Neural cell (in vitro differentiated cells): ENCODE measurements around the gene CTH. TPM values are rescaled to one million over a fixed set of nuclear protein-coding genes. Genes with fewer than 3 reads are reported as not detected.
"Not testable (repeated sequence)": the region's sequence is repeated elsewhere in the genome, so short reads cannot be mapped to it uniquely, and the experiment has no call there.

Experiments used
- H2AFZ ChIP-seq: fragments of 200-600, 300-800 bp; sonication (generic), shearing (Covaris generic); 2 replicates; pipeline ENCODE4 v1.6.0; 2014; ENCODE audit warnings: low read depth, mild to moderate bottlenecking, antibody characterized with exemption, low read length, moderate library complexity
- H3F3A ChIP-seq: fragments of 200-600 bp; shearing (Covaris generic); 2 replicates; pipeline ENCODE4 v1.6.1; 2016; ENCODE audit warnings: mild to moderate bottlenecking, moderate library complexity, mixed read lengths, antibody characterized with exemption, low read length; ENCODE audit not compliant: insufficient read depth, poor library complexity, severe bottlenecking
- H3K27ac ChIP-seq: fragments of 200-600, 300-800 bp; sonication (generic), shearing (Covaris generic); 2 replicates; pipeline ENCODE4 v1.5.1; 2014; ENCODE audit warnings: mild to moderate bottlenecking, low read length, moderate library complexity
- H3K27me3 ChIP-seq: fragments of 300-800, 200-600 bp; sonication (generic), shearing (Covaris generic); 2 replicates; pipeline ENCODE4 v1.6.0; 2014; ENCODE audit warnings: mild to moderate bottlenecking, low read depth, low read length, moderate library complexity; ENCODE audit not compliant: insufficient read depth
- H3K36me3 ChIP-seq: fragments of 300-800, 200-600 bp; sonication (generic), shearing (Covaris generic); 2 replicates; pipeline ENCODE4 v1.5.1; 2014; ENCODE audit warnings: mild to moderate bottlenecking, antibody characterized with exemption, low read length, moderate library complexity; ENCODE audit not compliant: insufficient read depth
- H3K4me2 ChIP-seq: fragments of 300-800, 200-600 bp; sonication (generic), shearing (Covaris generic); 2 replicates; pipeline ENCODE4 v1.6.0; 2014; ENCODE audit warnings: mild to moderate bottlenecking, low read length
- H3K4me3 ChIP-seq: fragments of 300-800, 200-600 bp; sonication (generic), shearing (Covaris generic); 2 replicates; pipeline ENCODE4 v1.5.1; 2014; ENCODE audit warnings: mild to moderate bottlenecking, low read length, moderate library complexity
- H3K79me2 ChIP-seq: fragments of 200-600 bp; shearing (Covaris generic); replicated peaks from 2 replicates; pipeline ENCODE4 v1.6.0; 2014; ENCODE audit warnings: mild to moderate bottlenecking, low read length, moderate library complexity; ENCODE audit not compliant: insufficient read depth
- H3K9ac ChIP-seq: fragments of 300-800, 200-600 bp; sonication (generic), shearing (Covaris generic); 2 replicates; pipeline ENCODE4 v1.6.1; 2016; ENCODE audit warnings: mild to moderate bottlenecking, low read length, mixed read lengths
- H3K9me2 ChIP-seq: fragments of 200-600 bp; shearing (Covaris generic); 2 replicates; pipeline ENCODE4 v1.6.1; 2016; ENCODE audit warnings: mild to moderate bottlenecking, low read length, mixed read lengths; ENCODE audit not compliant: insufficient read depth
- H3K9me3 ChIP-seq: fragments of 200-600, 300-800 bp; sonication (generic), shearing (Covaris generic); 2 replicates; pipeline ENCODE4 v1.6.1; 2016; ENCODE audit warnings: mild to moderate bottlenecking, mixed run types, low read length, moderate library complexity, mixed read lengths
- H4K20me1 ChIP-seq: fragments of 200-600 bp; shearing (Covaris generic); 2 replicates; pipeline ENCODE4 v1.6.1; 2016; ENCODE audit warnings: mild to moderate bottlenecking, mixed run types; ENCODE audit not compliant: insufficient read depth
- CTCF ChIP-seq: fragments of 450-650 bp; IDR thresholded peaks from 2 replicates; pipeline ENCODE4 v1.5.1; 2014; ENCODE audit warnings: antibody characterized with exemption, mild to moderate bottlenecking, moderate library complexity; ENCODE audit not compliant: poor library complexity, severe bottlenecking
- EP300 ChIP-seq: fragments of 450-650 bp; conservative IDR thresholded peaks from 2 replicates; pipeline ENCODE4 v1.6.1; 2014; ENCODE audit warnings: antibody characterized with exemption, mild to moderate bottlenecking, moderate library complexity; ENCODE audit not compliant: poor library complexity, severe bottlenecking
- MXI1 ChIP-seq: fragments of 450-650 bp; conservative IDR thresholded peaks from 2 replicates; pipeline ENCODE4 v1.6.1; 2014; ENCODE audit warnings: antibody characterized with exemption, mild to moderate bottlenecking; ENCODE audit not compliant: poor library complexity, severe bottlenecking
- POLR2AphosphoS5 ChIP-seq: IDR thresholded peaks from 2 replicates; pipeline ENCODE4 v1.6.1; 2012
- RAD21 ChIP-seq: fragments of 450-650 bp; conservative IDR thresholded peaks from 2 replicates; pipeline ENCODE4 v1.6.1; 2014; ENCODE audit warnings: antibody characterized with exemption, mild to moderate bottlenecking, moderate library complexity
- REST ChIP-seq: IDR thresholded peaks from 2 replicates; pipeline ENCODE4 v1.6.1; 2012; ENCODE audit warnings: borderline replicate concordance
- SMC3 ChIP-seq: fragments of 450-650 bp; conservative IDR thresholded peaks from 2 replicates; pipeline ENCODE4 v1.6.1; 2014; ENCODE audit warnings: antibody characterized with exemption, mild to moderate bottlenecking, moderate library complexity; ENCODE audit not compliant: poor library complexity
- TAF1 ChIP-seq: IDR thresholded peaks from 2 replicates; pipeline ENCODE4 v1.6.1; 2012; ENCODE audit warnings: low read depth
- polyA plus RNA-seq: library from polyadenylated mRNA; depleted of rRNA; stranded (reverse); fragments of >200 nt; gene quantifications from 2 replicates; pipeline ENCODE4 v1.2.3, GENCODE V29; 2014

The CTH gene
- polyA plus RNA-seq, 1 donor from 2014 or later, result 10.0 TPM

DNA sequence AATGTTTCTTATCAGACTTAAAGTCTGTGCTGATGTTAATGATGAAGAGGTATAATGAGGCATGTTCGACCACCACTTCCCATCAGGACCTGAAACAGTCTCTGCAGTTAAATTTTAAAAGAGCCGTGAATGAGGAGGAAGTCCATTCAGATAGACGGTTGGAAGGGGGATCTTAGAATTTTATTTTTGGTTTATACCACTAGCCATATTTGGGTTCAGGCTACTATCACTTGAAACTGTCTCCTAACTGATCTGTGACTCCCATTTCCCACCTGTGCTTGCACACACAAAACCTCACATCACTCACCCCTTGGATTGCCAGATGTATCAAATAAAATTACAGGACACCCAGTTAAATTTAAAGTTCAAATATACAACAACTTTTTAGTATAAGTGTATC, 46.6 kb upstream of the CTH start:
- no peaks in the 10 kb centered on the region for H3K9me2 ChIP-seq
- TF ChIP-seq SMC3 (no peak), REST (no peak), MXI1 (no peak), POLR2AphosphoS5 (no peak), RAD21 (no peak), TAF1 (no peak), CTCF (no peak), EP300 (no peak)
- H3F3A ChIP-seq, result peaks cover 7% of the 10 kb centered on the region

GRCh38 chr1:70366425-70366952, 44.6 kb upstream of the CTH start:
- not testable (repeated sequence) for H3K36me3 ChIP-seq, H3K9ac ChIP-seq, H3K4me3 ChIP-seq, H3K4me2 ChIP-seq, H3K79me2 ChIP-seq, H2AFZ ChIP-seq, H3F3A ChIP-seq, H3K9me3 ChIP-seq, H3K9me2 ChIP-seq, H3K27me3 ChIP-seq, H3K27ac ChIP-seq, H4K20me1 ChIP-seq

More for the DNA sequence above, 46.6 kb upstream of the CTH start:
- Histone ChIP-seq H3K27me3 (no peaks in the 10 kb centered on the region), H3K36me3 (no peaks in the 10 kb centered on the region), H3K4me3 (no peak overlapping the region), H3K9ac (no peak overlapping the region), H3K4me2 (no peak overlapping the region), H3K27ac (no peak overlapping the region), H3K9me3 (no peaks in the 10 kb centered on the region), H3K79me2 (no peaks in the 10 kb centered on the region), H4K20me1 (no peaks in the 10 kb centered on the region), H2AFZ (no peak overlapping the region)

- not testable (repeated sequence) for H3F3A ChIP-seq, H3K9me3 ChIP-seq, H3K36me3 ChIP-seq, H4K20me1 ChIP-seq, H3K27me3 ChIP-seq, H3K9ac ChIP-seq, H2AFZ ChIP-seq, H3K4me3 ChIP-seq, H3K27ac ChIP-seq, H3K79me2 ChIP-seq, H3K4me2 ChIP-seq, H3K9me2 ChIP-seq
Observed at GRCh38 chr1:70366997-70367396, 44.1 kb upstream of the CTH start.

- H3K79me2 ChIP-seq, H3K27ac ChIP-seq, H3K9ac ChIP-seq, H2AFZ ChIP-seq, H3K4me3 ChIP-seq, H3K36me3 ChIP-seq, H3K9me2 ChIP-seq, H3K27me3 ChIP-seq, H3K4me2 ChIP-seq, H3K9me3 ChIP-seq, H3F3A ChIP-seq, H4K20me1 ChIP-seq: not testable (repeated sequence)
Observed at GRCh38 chr1:70367397-70367796, 43.7 kb upstream of the CTH start.

GRCh38 chr1:70371586-70371985, 39.5 kb upstream of the CTH start:
- H3K9me3 ChIP-seq, H3K36me3 ChIP-seq, H3F3A ChIP-seq, H3K27ac ChIP-seq, H3K4me3 ChIP-seq, H2AFZ ChIP-seq, H3K4me2 ChIP-seq, H3K9me2 ChIP-seq, H3K27me3 ChIP-seq, H3K9ac ChIP-seq, H3K79me2 ChIP-seq, H4K20me1 ChIP-seq: not testable (repeated sequence)
